SJSA1 (cell line): ENCODE measurements around the gene ROR1. TPM values are rescaled to one million over a fixed set of nuclear protein-coding genes. Genes with fewer than 3 reads are reported as not detected.

ENCODE experiments used
- DNase-seq, 2 experiments: peaks; one replicate each; pipeline ENCODE4 v3.0.0-alpha.2; 2015 to 2020; ENCODE audit warnings: low spot score in 2 of 2, low read depth in 1 of 2
- H3K27ac ChIP-seq: fragments of 250-450 bp; sonication (Bioruptor Pico); 2 replicates; pipeline ENCODE4 v1.5.1; 2020; ENCODE audit warnings: mild to moderate bottlenecking, moderate library complexity
- H3K27me3 ChIP-seq: fragments of 250-450 bp; sonication (Bioruptor Pico); replicated peaks from 2 replicates; pipeline ENCODE4 v1.5.1; 2020; ENCODE audit warnings: mild to moderate bottlenecking, moderate library complexity
- H3K36me3 ChIP-seq: fragments of 250-450 bp; sonication (Bioruptor Pico); 2 replicates; pipeline ENCODE4 v1.5.1; 2020; ENCODE audit warnings: mild to moderate bottlenecking
- H3K4me1 ChIP-seq: fragments of 250-450 bp; sonication (Bioruptor Pico); replicated peaks from 2 replicates; pipeline ENCODE4 v1.6.1; 2021; ENCODE audit warnings: mild to moderate bottlenecking
- H3K4me3 ChIP-seq: fragments of 250-450 bp; sonication (Bioruptor Pico); 2 replicates; pipeline ENCODE4 v1.5.1; 2020; ENCODE audit warnings: mild to moderate bottlenecking
- H3K9me3 ChIP-seq: fragments of 250-450 bp; sonication (Bioruptor Pico); replicated peaks from 2 replicates; pipeline ENCODE4 v1.5.1; 2020; ENCODE audit warnings: mild to moderate bottlenecking
- total RNA-seq: library from RNA; depleted of rRNA; stranded (reverse); fragments of >200 nt; shearing (Covaris generic); gene quantifications from 2 replicates; pipeline ENCODE4 v1.2.3, GENCODE V29; 2014

Gene ROR1
- total RNA-seq, 1 experiment from 2014 or later, result 19.7 TPM

DNA sequence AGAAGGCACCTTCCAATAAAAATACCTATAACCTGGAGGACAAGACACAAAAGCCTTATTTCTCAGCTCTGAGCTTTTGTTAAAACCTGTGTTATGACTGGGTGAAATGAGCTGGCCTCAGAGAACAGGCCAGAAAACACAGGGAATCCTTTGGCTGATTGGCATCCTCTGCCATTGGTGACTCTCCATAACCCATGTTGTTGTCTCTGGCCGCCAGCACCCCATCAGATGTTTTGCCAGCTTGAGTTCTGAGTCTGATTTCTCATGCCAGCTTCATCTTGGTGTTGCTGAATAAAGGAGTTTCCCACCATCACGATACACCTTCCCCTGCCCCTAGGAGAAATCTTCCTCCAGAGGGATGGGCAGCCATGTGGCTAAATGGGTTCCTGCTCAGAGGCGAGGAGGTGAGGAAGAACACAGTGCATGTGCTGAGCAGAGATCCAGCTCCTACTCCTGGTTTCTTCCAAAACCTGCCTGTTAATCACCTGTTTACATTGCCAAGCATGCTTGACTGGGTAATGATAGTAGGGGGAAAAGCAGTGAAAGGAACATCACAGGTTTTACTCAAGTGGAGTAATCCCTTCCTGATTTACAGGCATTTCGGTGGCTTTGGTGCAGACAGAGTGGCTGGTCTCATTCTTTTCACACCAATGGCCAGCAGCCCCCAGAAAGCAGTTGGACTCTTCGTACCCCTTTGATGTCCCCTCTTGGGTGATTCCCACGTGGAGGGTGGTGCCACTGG, 109.8 kb downstream of the ROR1 start:
- H3K27me3 ChIP-seq, result no peaks in the 10 kb centered on the region
- no peak for DNase-seq
- no peak overlapping the region for H3K4me3 ChIP-seq

DNA sequence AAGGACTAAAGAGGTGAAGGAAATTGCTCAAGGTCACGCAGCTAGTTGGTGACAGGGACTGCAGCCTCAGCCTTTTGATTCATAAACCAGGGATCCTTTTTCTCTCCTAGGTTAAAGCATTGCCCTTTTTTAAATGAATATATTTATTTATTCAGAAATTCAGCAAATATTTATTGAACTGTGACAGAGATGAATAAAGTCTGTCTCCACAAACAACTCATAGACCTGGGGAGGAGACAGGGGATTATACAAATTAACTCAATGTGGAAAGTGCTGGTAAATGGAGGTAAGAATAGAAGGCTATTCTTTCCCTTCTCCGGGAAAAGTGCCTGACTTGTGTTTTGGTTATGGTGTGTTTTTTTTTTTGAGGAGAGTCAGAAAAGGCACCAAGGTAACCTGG, 110.7 kb downstream of the ROR1 start:
- H3K36me3 ChIP-seq, result no peaks in the 10 kb centered on the region
- H3K27me3 ChIP-seq, result no peaks in the 10 kb centered on the region
- H3K27ac ChIP-seq, result no peak overlapping the region
- no peak overlapping the region for H3K4me3 ChIP-seq
- peaks cover 1% of the 10 kb centered on the region for H3K4me1 ChIP-seq
- DNase-seq, result no peak
- H3K9me3 ChIP-seq, result no peaks in the 10 kb centered on the region

More for the DNA sequence above, 109.8 kb downstream of the ROR1 start:
- H3K9me3 ChIP-seq, result no peaks in the 10 kb centered on the region
- H3K27ac ChIP-seq, result no peak overlapping the region
- H3K36me3 ChIP-seq, result no peaks in the 10 kb centered on the region
- peaks cover 9% of the 10 kb centered on the region for H3K4me1 ChIP-seq

DNA sequence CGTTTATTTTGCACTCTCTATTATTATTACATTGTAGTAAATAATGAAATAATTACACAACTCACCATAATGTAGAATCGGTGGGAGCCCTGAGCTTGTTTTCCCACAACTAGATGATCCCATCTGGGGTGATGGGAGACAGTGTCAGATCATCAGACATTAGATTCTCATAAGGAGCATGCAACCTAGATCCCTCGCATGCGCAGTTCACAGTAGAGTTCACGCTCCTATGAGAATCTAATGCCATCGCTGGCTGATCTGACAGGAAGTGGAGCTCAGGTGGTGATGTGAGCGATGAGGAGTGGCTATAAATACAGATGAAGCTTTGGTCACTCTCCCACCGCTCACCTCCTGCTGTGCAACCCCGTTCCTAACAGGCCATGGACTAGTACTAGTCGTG, 112.1 kb downstream of the ROR1 start:
- no peak for DNase-seq

GRCh38 chr1:63886340-63886739, 112.5 kb downstream of the ROR1 start:
- H3K27ac ChIP-seq, result no peak overlapping the region
- no peaks in the 10 kb centered on the region for H3K27me3 ChIP-seq
- H3K36me3 ChIP-seq, result no peaks in the 10 kb centered on the region
- H3K4me3 ChIP-seq, result no peak overlapping the region
- no peaks in the 10 kb centered on the region for H3K4me1 ChIP-seq
- no peak for DNase-seq
- no peaks in the 10 kb centered on the region for H3K9me3 ChIP-seq

More for the DNA sequence above, 112.1 kb downstream of the ROR1 start:
- Histone ChIP-seq H3K4me3 (no peak overlapping the region), H3K4me1 (no peaks in the 10 kb centered on the region), H3K27me3 (no peaks in the 10 kb centered on the region), H3K36me3 (no peaks in the 10 kb centered on the region), H3K27ac (no peak overlapping the region), H3K9me3 (no peaks in the 10 kb centered on the region)

- H3K27me3 ChIP-seq, result no peaks in the 10 kb centered on the region
- H3K9me3 ChIP-seq, result no peaks in the 10 kb centered on the region
- H3K27ac ChIP-seq, result no peak overlapping the region
- no peak for DNase-seq
- H3K4me3 ChIP-seq, result no peak overlapping the region
- peaks cover 6% of the 10 kb centered on the region for H3K4me1 ChIP-seq
- no peaks in the 10 kb centered on the region for H3K36me3 ChIP-seq
These were observed 114.0 kb downstream of the ROR1 start for GRCh38 chr1:63887809-63888208.

GRCh38 chr1:63888984-63889383, 115.2 kb downstream of the ROR1 start:
- Histone ChIP-seq H3K9me3 (no peaks in the 10 kb centered on the region), H3K27me3 (no peaks in the 10 kb centered on the region), H3K4me3 (no peak overlapping the region), H3K27ac (no peak overlapping the region), H3K4me1 (peaks cover 18% of the 10 kb centered on the region), H3K36me3 (no peaks in the 10 kb centered on the region)
- DNase-seq, result no peak

DNA sequence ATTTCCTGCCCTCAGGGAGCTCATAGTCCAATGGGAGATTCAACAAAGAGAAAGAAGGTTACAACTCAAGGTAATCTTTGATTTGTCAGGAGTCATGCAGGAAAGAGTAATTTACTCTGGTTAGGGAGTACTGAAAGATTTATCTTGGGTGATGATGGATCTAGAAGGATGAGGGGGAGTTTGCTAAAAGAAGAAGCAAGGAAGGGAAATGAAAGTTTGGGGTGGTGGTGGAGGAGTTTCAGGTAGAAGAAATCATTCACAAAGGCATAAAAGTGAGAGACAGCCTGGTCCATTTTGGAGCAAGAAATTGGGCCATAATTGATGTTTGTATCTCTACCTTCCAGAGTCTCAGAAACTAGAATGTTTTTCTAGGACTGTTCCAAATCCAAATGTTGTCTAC, 116.7 kb downstream of the ROR1 start:
- Histone ChIP-seq H3K9me3 (no peaks in the 10 kb centered on the region), H3K36me3 (no peaks in the 10 kb centered on the region), H3K27me3 (no peaks in the 10 kb centered on the region), H3K27ac (no peak overlapping the region), H3K4me3 (no peak overlapping the region), H3K4me1 (peaks cover 21% of the 10 kb centered on the region)
- DNase-seq, result no peak

DNA sequence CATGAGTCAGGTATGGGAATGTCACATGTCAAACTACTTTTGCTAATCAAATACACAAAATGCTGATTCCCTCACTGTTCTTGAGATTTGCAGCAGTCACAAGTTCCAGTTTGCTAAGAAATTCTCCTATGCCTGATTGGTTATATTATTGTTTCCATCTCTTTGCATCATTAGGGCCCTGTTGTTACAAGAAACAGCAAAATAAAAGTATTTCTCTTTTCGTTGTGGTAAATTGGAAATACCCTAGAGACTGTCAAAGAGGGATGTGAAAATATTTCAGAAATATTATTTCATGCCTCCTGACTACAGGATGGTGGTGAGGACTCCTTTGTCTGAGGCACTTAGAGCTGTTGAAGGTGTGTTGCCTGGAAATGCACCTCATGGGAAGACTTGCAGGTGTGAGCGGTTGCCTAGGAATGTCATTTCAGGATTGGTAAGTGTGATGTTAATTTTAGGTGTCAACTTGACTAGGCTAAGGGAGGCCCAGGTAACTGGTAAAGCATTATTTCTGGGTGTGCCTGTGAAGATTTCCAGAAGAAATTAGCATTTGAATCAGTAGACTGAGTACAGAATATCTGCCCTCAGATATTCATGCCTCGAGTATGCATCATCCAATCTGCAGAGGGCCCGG, 117.4 kb downstream of the ROR1 start:
- no peak overlapping the region for H3K4me3 ChIP-seq
- no peak overlapping the region for H3K27ac ChIP-seq
- no peak for DNase-seq
- H3K9me3 ChIP-seq, result no peaks in the 10 kb centered on the region
- no peaks in the 10 kb centered on the region for H3K36me3 ChIP-seq
- peaks cover 21% of the 10 kb centered on the region for H3K4me1 ChIP-seq
- H3K27me3 ChIP-seq, result no peaks in the 10 kb centered on the region

GRCh38 chr1:63892632-63893395, 119.0 kb downstream of the ROR1 start:
- peak overlapping the region; percentile 12; the same call in 1 of the 2 replicates for H3K27ac ChIP-seq
- H3K4me3 ChIP-seq, result no peak overlapping the region
- H3K9me3 ChIP-seq, result no peaks in the 10 kb centered on the region
- peaks cover 21% of the 10 kb centered on the region for H3K4me1 ChIP-seq
- peak; percentile 73 to 75 for DNase-seq
- no peaks in the 10 kb centered on the region for H3K27me3 ChIP-seq
- no peaks in the 10 kb centered on the region for H3K36me3 ChIP-seq

GRCh38 chr1:63893976-63894375, 120.2 kb downstream of the ROR1 start:
- no peaks in the 10 kb centered on the region for H3K9me3 ChIP-seq
- no peak overlapping the region for H3K27ac ChIP-seq
- H3K36me3 ChIP-seq, result no peaks in the 10 kb centered on the region
- H3K4me3 ChIP-seq, result no peak overlapping the region
- peaks cover 27% of the 10 kb centered on the region for H3K4me1 ChIP-seq
- no peaks in the 10 kb centered on the region for H3K27me3 ChIP-seq
- DNase-seq, result no peak

- Histone ChIP-seq H3K4me3 (no peak overlapping the region), H3K9me3 (no peaks in the 10 kb centered on the region), H3K4me1 (peaks cover 35% of the 10 kb centered on the region), H3K36me3 (no peaks in the 10 kb centered on the region), H3K27ac (no peak overlapping the region), H3K27me3 (no peaks in the 10 kb centered on the region)
- no peak for DNase-seq
These were observed 120.9 kb downstream of the ROR1 start for GRCh38 chr1:63894627-63895265.

DNA sequence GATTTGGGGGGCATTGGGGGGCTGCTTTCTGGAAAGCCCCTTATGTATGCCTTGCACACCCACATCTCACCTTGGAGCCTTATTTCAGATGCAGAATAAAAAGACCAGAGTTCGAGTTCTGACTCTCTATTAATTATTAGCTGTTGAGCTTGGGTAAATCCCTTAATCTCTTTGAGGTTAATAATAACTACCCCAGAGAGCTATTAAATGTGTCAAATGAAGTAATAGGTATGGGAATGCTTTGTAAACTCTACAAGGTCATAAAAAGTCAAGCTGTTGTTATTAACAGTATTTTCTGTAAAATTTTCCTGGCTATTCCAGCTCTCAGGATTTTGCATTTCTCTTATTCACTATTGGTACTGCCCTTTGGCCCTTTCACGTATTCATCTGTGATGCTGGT, 122.9 kb downstream of the ROR1 start:
- no peaks in the 10 kb centered on the region for H3K36me3 ChIP-seq
- H3K9me3 ChIP-seq, result no peaks in the 10 kb centered on the region
- DNase-seq, result no peak
- no peak overlapping the region for H3K4me3 ChIP-seq
- H3K4me1 ChIP-seq, result peaks cover 51% of the 10 kb centered on the region
- no peaks in the 10 kb centered on the region for H3K27me3 ChIP-seq
- no peak overlapping the region for H3K27ac ChIP-seq

DNA sequence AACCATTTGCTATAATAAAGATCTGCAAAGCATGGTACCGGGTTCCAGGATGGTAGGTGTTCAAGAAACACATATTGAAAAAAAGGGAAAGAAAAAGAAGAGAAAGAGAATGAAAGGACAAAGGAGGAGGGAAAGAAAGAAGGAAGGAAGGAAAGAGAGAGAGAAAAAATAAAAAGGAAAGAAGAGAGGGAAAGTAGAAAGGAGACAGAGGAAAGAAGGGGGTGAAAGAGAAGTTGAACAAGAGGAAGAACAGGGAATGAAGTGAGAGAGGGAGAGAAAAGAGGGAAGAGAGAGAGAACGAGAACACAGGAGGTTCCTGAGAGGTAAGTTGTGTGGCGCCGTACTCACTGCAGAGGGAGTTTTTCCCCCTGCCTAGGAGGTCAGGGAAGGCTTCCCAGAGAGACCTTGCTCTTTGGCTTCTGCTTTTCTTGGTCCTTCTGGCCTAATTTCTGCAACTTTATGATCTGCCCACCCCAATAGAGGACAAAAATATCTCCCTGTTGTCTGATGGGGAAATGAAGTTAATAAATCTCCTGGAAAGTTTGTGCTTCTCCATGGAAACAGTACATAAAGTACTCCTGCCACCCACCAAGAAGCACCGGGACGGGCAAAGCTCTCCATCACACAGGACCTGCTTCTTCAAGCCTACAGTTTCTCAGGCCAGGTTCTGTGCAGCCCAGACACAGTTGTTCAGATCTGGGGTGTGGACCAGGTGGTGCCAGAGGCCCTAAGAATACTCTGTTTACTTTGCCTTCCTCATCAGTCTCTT, 124.8 kb downstream of the ROR1 start:
- peak in 1 of 2 experiments; percentile 32 for DNase-seq
- H3K4me3 ChIP-seq, result no peak overlapping the region
- no peak overlapping the region; the same call in 1 of the 2 replicates for H3K27ac ChIP-seq
- H3K9me3 ChIP-seq, result no peaks in the 10 kb centered on the region
- H3K27me3 ChIP-seq, result no peaks in the 10 kb centered on the region
- peaks cover 42% of the 10 kb centered on the region for H3K4me1 ChIP-seq
- H3K36me3 ChIP-seq, result no peaks in the 10 kb centered on the region
